ENCODE measurements around the gene CYBA.

Gene CYBA

DNA sequence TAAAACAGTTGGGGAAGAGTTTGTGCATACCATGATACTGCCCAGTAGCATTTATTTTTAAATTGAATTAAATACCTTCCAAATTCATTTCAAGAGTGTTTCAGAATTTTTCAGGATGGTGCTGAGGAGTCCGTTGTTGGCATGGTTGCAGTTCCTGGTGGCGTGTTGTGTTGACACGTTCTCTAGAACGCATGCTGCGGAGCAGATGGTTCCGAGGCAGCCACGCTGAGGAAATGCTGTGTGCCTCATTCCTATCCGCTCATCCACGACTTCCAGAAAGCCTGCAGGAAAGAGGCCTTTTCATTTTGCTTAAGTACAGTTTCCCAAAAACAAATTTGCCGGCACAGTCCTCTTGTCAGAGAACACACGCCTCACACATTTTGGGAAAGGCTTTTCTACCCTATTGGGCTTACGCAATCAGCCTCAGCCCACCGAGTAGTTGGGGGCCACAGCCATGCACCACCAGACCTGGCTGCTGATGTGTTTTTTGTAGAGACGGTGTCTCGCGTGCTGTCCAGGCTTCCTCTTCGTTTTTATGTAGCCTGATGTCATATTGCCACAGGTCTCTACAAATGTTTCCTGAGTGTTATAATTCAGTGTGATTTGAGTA is 44.6 kb downstream of the CYBA start:
- H3K27me3 ChIP-seq (replicated peaks; ENCODE audit: insufficient read depth, low read length), result no peaks in the 10 kb centered on the region
- H3F3A ChIP-seq (ENCODE audit: insufficient read depth, low read length), result no peaks in the 10 kb centered on the region
- H3K36me3 ChIP-seq (replicated peaks; ENCODE audit: insufficient read depth, low read length), result no peaks in the 10 kb centered on the region
- no peaks in the 10 kb centered on the region for H3K9me3 ChIP-seq (replicated peaks; ENCODE audit: insufficient read depth, low read length)
- H3K4me2 ChIP-seq (ENCODE audit: low read depth, low read length), result no peak overlapping the region
- TF ChIP-seq CTCF (IDR thresholded peaks at IDR 0.05; ENCODE audit: low read length), result no peak
- TF ChIP-seq EZH2 (optimal IDR thresholded peaks at IDR 0.05; ENCODE audit: low read depth, low read length), result no peak
- no peak for TF ChIP-seq EZH2phosphoT487 (IDR thresholded peaks at IDR 0.05; ENCODE audit: low read length)
- no peaks in the 10 kb centered on the region for H3K9me2 ChIP-seq (replicated peaks; ENCODE audit: insufficient read depth, low read length)
- no peaks in the 10 kb centered on the region for H3K79me2 ChIP-seq (ENCODE audit: low read length)
- H4K20me1 ChIP-seq (ENCODE audit: insufficient read depth, low read length), result no peaks in the 10 kb centered on the region
- H3K27ac ChIP-seq (ENCODE audit: low read length), result no peak overlapping the region
- H2AFZ ChIP-seq (ENCODE audit: low read length), result no peak overlapping the region
- H3K9ac ChIP-seq (ENCODE audit: low read length), result no peak overlapping the region
- no peak overlapping the region for H3K4me3 ChIP-seq (ENCODE audit: low read length)
- H3K4me1 ChIP-seq (ENCODE audit: low read length), result no peaks in the 10 kb centered on the region
- no peak for DNase-seq

DNA sequence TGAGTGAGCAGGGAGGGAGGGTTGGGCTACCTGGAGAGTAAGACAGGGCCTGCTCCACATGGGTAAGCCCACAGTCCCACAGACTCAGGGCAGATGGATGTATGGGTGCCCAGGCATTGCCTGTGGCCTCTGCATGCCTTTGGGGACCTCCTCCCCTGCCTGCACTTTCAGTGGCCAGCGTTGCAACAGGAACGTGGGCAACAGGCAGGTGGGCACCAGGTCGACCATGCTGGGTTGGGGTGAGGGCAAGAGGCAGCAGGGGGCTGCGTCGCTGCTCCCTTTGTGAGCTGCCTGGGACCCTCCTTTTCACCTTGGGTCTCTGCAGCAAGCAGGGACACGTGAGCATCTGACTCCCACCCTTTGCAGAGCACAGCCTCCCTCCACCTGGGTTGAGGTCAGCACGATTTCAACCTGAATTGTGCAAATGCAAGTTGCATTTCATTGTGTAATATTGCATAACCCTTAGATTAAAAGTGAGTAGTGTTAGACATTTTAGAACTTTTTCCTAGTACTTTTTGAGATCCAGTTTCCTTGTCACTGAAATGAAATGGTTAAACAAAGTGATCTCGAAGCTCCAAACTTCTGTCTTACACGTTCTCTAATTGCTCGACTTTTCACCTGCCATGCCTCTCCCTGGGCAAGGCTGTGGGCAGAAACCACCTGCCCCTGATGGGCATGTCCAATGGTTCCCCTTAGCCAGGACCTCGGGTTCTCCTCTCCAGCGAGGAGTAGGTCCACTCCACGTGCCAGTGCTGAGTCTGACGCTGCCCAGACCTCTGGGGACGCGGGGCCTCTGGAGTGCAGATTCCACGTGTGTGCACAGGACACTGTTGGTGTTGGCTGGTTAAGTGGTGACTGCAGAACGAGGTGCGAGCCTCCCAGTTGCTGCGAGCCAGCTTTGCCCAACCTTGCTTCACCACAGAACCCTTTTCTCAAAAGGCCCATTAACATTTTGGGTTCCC is 45.4 kb downstream of the CYBA start:
- H2AFZ ChIP-seq (ENCODE audit: low read length), result no peak overlapping the region
- no peak overlapping the region for H3K9ac ChIP-seq (ENCODE audit: low read length)
- no peak for TF ChIP-seq CTCF (IDR thresholded peaks at IDR 0.05; ENCODE audit: low read length)
- H3K4me2 ChIP-seq (ENCODE audit: low read depth, low read length), result no peak overlapping the region
- no peak overlapping the region for H3K4me3 ChIP-seq (ENCODE audit: low read length)
- H3K27ac ChIP-seq (ENCODE audit: low read length), result no peak overlapping the region
- no peaks in the 10 kb centered on the region for H3K4me1 ChIP-seq (ENCODE audit: low read length)
- no peaks in the 10 kb centered on the region for H3K9me2 ChIP-seq (replicated peaks; ENCODE audit: insufficient read depth, low read length)
- H3F3A ChIP-seq (ENCODE audit: insufficient read depth, low read length), result no peaks in the 10 kb centered on the region
- H3K9me3 ChIP-seq (replicated peaks; ENCODE audit: insufficient read depth, low read length), result no peaks in the 10 kb centered on the region
- no peaks in the 10 kb centered on the region; the same call in 1 of the 2 replicates for H3K79me2 ChIP-seq (ENCODE audit: low read length)
- no peaks in the 10 kb centered on the region for H3K36me3 ChIP-seq (replicated peaks; ENCODE audit: insufficient read depth, low read length)
- no peaks in the 10 kb centered on the region for H4K20me1 ChIP-seq (ENCODE audit: insufficient read depth, low read length)
- no peaks in the 10 kb centered on the region for H3K27me3 ChIP-seq (replicated peaks; ENCODE audit: insufficient read depth, low read length)
- DNase-seq, result no peak

- TF ChIP-seq EZH2phosphoT487 (IDR thresholded peaks at IDR 0.05; ENCODE audit: low read length) (no peak), CTCF (IDR thresholded peaks at IDR 0.05; ENCODE audit: low read length) (no peak), EZH2 (optimal IDR thresholded peaks at IDR 0.05; ENCODE audit: low read depth, low read length) (no peak)
- H3K9me3 ChIP-seq (replicated peaks; ENCODE audit: insufficient read depth, low read length), result no peaks in the 10 kb centered on the region
- no peak overlapping the region for H3K4me2 ChIP-seq (ENCODE audit: low read depth, low read length)
- no peak overlapping the region for H3K9ac ChIP-seq (ENCODE audit: low read length)
- no peak for DNase-seq
- no peaks in the 10 kb centered on the region for H3K27me3 ChIP-seq (replicated peaks; ENCODE audit: insufficient read depth, low read length)
- H3K9me2 ChIP-seq (replicated peaks; ENCODE audit: insufficient read depth, low read length), result no peaks in the 10 kb centered on the region
- peaks cover 14% of the 10 kb centered on the region for H3K4me1 ChIP-seq (ENCODE audit: low read length)
- no peak overlapping the region for H3K27ac ChIP-seq (ENCODE audit: low read length)
- H3K36me3 ChIP-seq (replicated peaks; ENCODE audit: insufficient read depth, low read length), result no peaks in the 10 kb centered on the region; the same call in 1 of the 2 replicates
- H3K4me3 ChIP-seq (ENCODE audit: low read length), result no peak overlapping the region
- no peaks in the 10 kb centered on the region for H4K20me1 ChIP-seq (ENCODE audit: insufficient read depth, low read length)
- peaks cover 11% of the 10 kb centered on the region for H3F3A ChIP-seq (ENCODE audit: insufficient read depth, low read length)
- H3K79me2 ChIP-seq (ENCODE audit: low read length), result peaks cover 14% of the 10 kb centered on the region
- H2AFZ ChIP-seq (ENCODE audit: low read length), result no peak overlapping the region
Measured at GRCh38 chr16:88602091-88602490, 48.8 kb downstream of the CYBA start.

Data from MM.1S (cell line).